ENCODE results near the gene APP.

- TF ChIP-seq FOXP1 (IDR thresholded peaks at IDR 0.05) (no peak), FOXP1 (CRISPR knock-in tag; IDR thresholded peaks at IDR 0.05) (no peak), SMAD1 (CRISPR knock-in tag; IDR thresholded peaks at IDR 0.05; ENCODE audit: borderline replicate concordance, low read depth) (no peak), POLR2AphosphoS5 (IDR thresholded peaks at IDR 0.05; ENCODE audit: low read depth, low read length) (no peak), ZNF138 (CRISPR knock-in tag; IDR thresholded peaks at IDR 0.05; ENCODE audit: low read depth) (no peak), ATF3 (CRISPR knock-in tag; IDR thresholded peaks at IDR 0.05) (no peak), EZH2 (conservative IDR thresholded peaks at IDR 0.05; ENCODE audit: low read depth, low read length) (no peak)
- TF ChIP-seq, protein P1, sequence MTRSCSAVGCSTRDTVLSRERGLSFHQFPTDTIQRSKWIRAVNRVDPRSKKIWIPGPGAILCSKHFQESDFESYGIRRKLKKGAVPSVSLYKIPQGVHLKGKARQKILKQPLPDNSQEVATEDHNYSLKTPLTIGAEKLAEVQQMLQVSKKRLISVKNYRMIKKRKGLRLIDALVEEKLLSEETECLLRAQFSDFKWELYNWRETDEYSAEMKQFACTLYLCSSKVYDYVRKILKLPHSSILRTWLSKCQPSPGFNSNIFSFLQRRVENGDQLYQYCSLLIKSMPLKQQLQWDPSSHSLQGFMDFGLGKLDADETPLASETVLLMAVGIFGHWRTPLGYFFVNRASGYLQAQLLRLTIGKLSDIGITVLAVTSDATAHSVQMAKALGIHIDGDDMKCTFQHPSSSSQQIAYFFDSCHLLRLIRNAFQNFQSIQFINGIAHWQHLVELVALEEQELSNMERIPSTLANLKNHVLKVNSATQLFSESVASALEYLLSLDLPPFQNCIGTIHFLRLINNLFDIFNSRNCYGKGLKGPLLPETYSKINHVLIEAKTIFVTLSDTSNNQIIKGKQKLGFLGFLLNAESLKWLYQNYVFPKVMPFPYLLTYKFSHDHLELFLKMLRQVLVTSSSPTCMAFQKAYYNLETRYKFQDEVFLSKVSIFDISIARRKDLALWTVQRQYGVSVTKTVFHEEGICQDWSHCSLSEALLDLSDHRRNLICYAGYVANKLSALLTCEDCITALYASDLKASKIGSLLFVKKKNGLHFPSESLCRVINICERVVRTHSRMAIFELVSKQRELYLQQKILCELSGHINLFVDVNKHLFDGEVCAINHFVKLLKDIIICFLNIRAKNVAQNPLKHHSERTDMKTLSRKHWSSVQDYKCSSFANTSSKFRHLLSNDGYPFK (CRISPR knock-in tag; IDR thresholded peaks at IDR 0.05; ENCODE audit: borderline replicate concordance), result no peak
These were observed 167.2 kb downstream of the APP start for GRCh38 chr21:26003404-26003803.

Data from HepG2 (cell line).